Activated CD4-positive, alpha-beta T cell treated with anti-CD3 and anti-CD28 coated beads, Interleukin-2, amount 50 U/mL, for 24 hours (primary cell): ENCODE data around the gene MSI1.

Experiments
- DNase-seq, 2 donors: peaks; one replicate each; pipeline ENCODE4 v3.0.0-alpha.2; 2020; ENCODE audit warnings: low read depth in 1 of 2, low spot score in 1 of 2

MSI1 gene

GRCh38 chr12:120377611-120378010 is 8.6 kb upstream of the MSI1 start:
- no peak for DNase-seq

- no peak for DNase-seq
These were observed 8.1 kb upstream of the MSI1 start for GRCh38 chr12:120376934-120377572.

- no peak for DNase-seq
These were observed 7.5 kb upstream of the MSI1 start for GRCh38 chr12:120376416-120376815.

- DNase-seq, result no peak
These were observed 7.0 kb upstream of the MSI1 start for GRCh38 chr12:120376009-120376408.

GRCh38 chr12:120373683-120374082 is 4.7 kb upstream of the MSI1 start:
- no peak for DNase-seq

GRCh38 chr12:120370343-120371243 is 1.6 kb upstream of the MSI1 start:
- DNase-seq, result no peak

- DNase-seq, result no peak
These were observed 809 bp upstream of the MSI1 start for GRCh38 chr12:120369603-120370342.

GRCh38 chr12:120367924-120368788 is 808 bp downstream of the MSI1 start:
- DNase-seq, result peak in 1 of 2 donors; percentile 10

- DNase-seq, result no peak
These were observed 1.6 kb downstream of the MSI1 start for GRCh38 chr12:120367233-120367923.

- DNase-seq, result no peak
These were observed 2.1 kb downstream of the MSI1 start for GRCh38 chr12:120366845-120367232.

GRCh38 chr12:120366341-120366705 is 2.6 kb downstream of the MSI1 start:
- DNase-seq, result no peak

GRCh38 chr12:120365675-120366340 is 3.2 kb downstream of the MSI1 start:
- DNase-seq, result no peak

- DNase-seq, result no peak
These were observed 4.5 kb downstream of the MSI1 start for GRCh38 chr12:120364487-120364886.

GRCh38 chr12:120363274-120363855 is 5.6 kb downstream of the MSI1 start:
- no peak for DNase-seq

GRCh38 chr12:120362516-120363273 is 6.3 kb downstream of the MSI1 start:
- DNase-seq, result no peak

- no peak for DNase-seq
These were observed 7.3 kb downstream of the MSI1 start for GRCh38 chr12:120361506-120362208.

GRCh38 chr12:120359128-120359527 is 9.8 kb downstream of the MSI1 start:
- DNase-seq, result no peak
